ENCODE measurements around the gene SMOC2. TPM values are rescaled to one million over a fixed set of nuclear protein-coding genes. Genes with fewer than 3 reads are reported as not detected.

SMOC2 gene
- total and polyA plus RNA-seq, 2 donors (not counting 1 experiment from before 2014, with no cell fraction given) = 0.37 TPM; not detected in 1

GRCh38 chr6:168666699-168667427 is 225.9 kb downstream of the SMOC2 start:
- Histone ChIP-seq H4K20me1 (ENCODE audit: control insufficient read depth, insufficient read depth, low read length, poor library complexity, severe bottlenecking) (no peaks in the 10 kb centered on the region), H2AFZ (ENCODE audit: insufficient read depth, low read depth, low read length, poor library complexity, severe bottlenecking) (no peak overlapping the region), H3K27ac (ENCODE audit: low read length in 2 of 2) (no peak overlapping the region), H3K4me3 (ENCODE audit: control extremely low read depth in 1 of 5, extremely low read depth in 1 of 5, insufficient read depth in 1 of 5, low read depth in 2 of 5, low read length in 4 of 5) (no peak overlapping the region), H3K27me3 (replicated peaks in 1 of 4; ENCODE audit: control extremely low read depth in 1 of 4, control insufficient read depth in 3 of 4, insufficient read depth in 4 of 4, low read length in 3 of 4) (no peaks in the 10 kb centered on the region), H3K4me1 (ENCODE audit: control insufficient read depth in 2 of 2, insufficient read depth in 2 of 2, low read length in 2 of 2) (no peaks in the 10 kb centered on the region), H3K4me2 (replicated peaks; ENCODE audit: low read depth, low read length, poor library complexity, severe bottlenecking) (no peak overlapping the region), H3K9ac (ENCODE audit: low read length) (no peak overlapping the region), H3K9me3 (ENCODE audit: control extremely low read depth in 1 of 3, control insufficient read depth in 2 of 3, insufficient read depth in 1 of 3, low read length in 2 of 3) (peaks cover 0 to 6% (median 0%) of the 10 kb centered on the region in 3 donors), H3K36me3 (replicated peaks in 1 of 2; ENCODE audit: control extremely low read depth in 1 of 2, control insufficient read depth in 1 of 2, extremely low read depth in 1 of 2, insufficient read depth in 2 of 2, low read length in 1 of 2) (no peaks in the 10 kb centered on the region), H3K79me2 (ENCODE audit: control insufficient read depth, insufficient read depth, low read length) (no peaks in the 10 kb centered on the region)
- TF ChIP-seq CTCF (IDR thresholded peaks at IDR 0.05) (no peak), EZH2 (IDR thresholded peaks at IDR 0.05; ENCODE audit: borderline replicate concordance, insufficient read depth, low read depth, low read length, poor library complexity, severe bottlenecking) (no peak)
- H3K4me1 Mint-ChIP-seq = no peaks in the 10 kb centered on the region
- peaks cover 4% of the 10 kb centered on the region for H3K9me3 Mint-ChIP-seq (ENCODE audit: insufficient read depth)
- no peak for DNase-seq
- CTCF ChIA-PET = no interaction called here
- H3K27me3 Mint-ChIP-seq = no peaks in the 10 kb centered on the region
- WGBS (ENCODE audit: insufficient coverage) = 87% methylated on average over 15 of the region's 18 CpGs
- no peak for ATAC-seq (ENCODE audit: low read depth)
- H3K27ac Mint-ChIP-seq = no peak overlapping the region
- no peak overlapping the region for H3K4me3 Mint-ChIP-seq
- POLR2A ChIA-PET = no interaction called here
- intact Hi-C loops (cut with micrococcal nuclease) = no loop called here

GRCh38 chr6:168667428-168667805 is 226.4 kb downstream of the SMOC2 start:
- Mint-ChIP-seq H3K9me3 (ENCODE audit: insufficient read depth) (peaks cover 4% of the 10 kb centered on the region), H3K27ac (no peak overlapping the region), H3K27me3 (no peaks in the 10 kb centered on the region), H3K4me1 (no peaks in the 10 kb centered on the region), H3K4me3 (no peak overlapping the region)
- no peaks in the 10 kb centered on the region for H3K36me3 ChIP-seq (replicated peaks in 1 of 2; ENCODE audit: control extremely low read depth in 1 of 2, control insufficient read depth in 1 of 2, extremely low read depth in 1 of 2, insufficient read depth in 2 of 2, low read length in 1 of 2)
- intact Hi-C loops (cut with micrococcal nuclease) = no loop called here
- H3K9ac ChIP-seq (ENCODE audit: low read length) = no peak overlapping the region
- H3K4me1 ChIP-seq (ENCODE audit: control insufficient read depth in 2 of 2, insufficient read depth in 2 of 2, low read length in 2 of 2) = no peaks in the 10 kb centered on the region
- H3K4me3 ChIP-seq (ENCODE audit: control extremely low read depth in 1 of 5, extremely low read depth in 1 of 5, insufficient read depth in 1 of 5, low read depth in 2 of 5, low read length in 4 of 5) = no peak overlapping the region
- 99% methylated on average over 7 of the region's 7 CpGs for WGBS (ENCODE audit: insufficient coverage)
- no peaks in the 10 kb centered on the region for H4K20me1 ChIP-seq (ENCODE audit: control insufficient read depth, insufficient read depth, low read length, poor library complexity, severe bottlenecking)
- H2AFZ ChIP-seq (ENCODE audit: insufficient read depth, low read depth, low read length, poor library complexity, severe bottlenecking) = no peak overlapping the region
- H3K4me2 ChIP-seq (replicated peaks; ENCODE audit: low read depth, low read length, poor library complexity, severe bottlenecking) = no peak overlapping the region
- POLR2A ChIA-PET = no interaction called here
- H3K27ac ChIP-seq (ENCODE audit: low read length in 2 of 2) = no peak overlapping the region
- peaks cover 0 to 6% (median 0%) of the 10 kb centered on the region in 3 donors for H3K9me3 ChIP-seq (ENCODE audit: control extremely low read depth in 1 of 3, control insufficient read depth in 2 of 3, insufficient read depth in 1 of 3, low read length in 2 of 3)
- no peak for DNase-seq
- CTCF ChIA-PET = no interaction called here
- TF ChIP-seq CTCF (IDR thresholded peaks at IDR 0.05) = no peak
- no peak for TF ChIP-seq EZH2 (IDR thresholded peaks at IDR 0.05; ENCODE audit: borderline replicate concordance, insufficient read depth, low read depth, low read length, poor library complexity, severe bottlenecking)
- no peak for ATAC-seq (ENCODE audit: low read depth)
- no peaks in the 10 kb centered on the region for H3K27me3 ChIP-seq (replicated peaks in 1 of 4; ENCODE audit: control extremely low read depth in 1 of 4, control insufficient read depth in 3 of 4, insufficient read depth in 4 of 4, low read length in 3 of 4)
- no peaks in the 10 kb centered on the region for H3K79me2 ChIP-seq (ENCODE audit: control insufficient read depth, insufficient read depth, low read length)

Measured in B cell (primary cell).